HG03097 (cell line): Measurements from ENCODE around the gene LRRC28.

ENCODE experiments used
- ATAC-seq: cut with Tn5 transposase; IDR thresholded peaks from one replicate; pipeline ENCODE4 v1.9.1; 2021; ENCODE audit not compliant: unreplicated experiment, low FRiP score

The LRRC28 gene

DNA sequence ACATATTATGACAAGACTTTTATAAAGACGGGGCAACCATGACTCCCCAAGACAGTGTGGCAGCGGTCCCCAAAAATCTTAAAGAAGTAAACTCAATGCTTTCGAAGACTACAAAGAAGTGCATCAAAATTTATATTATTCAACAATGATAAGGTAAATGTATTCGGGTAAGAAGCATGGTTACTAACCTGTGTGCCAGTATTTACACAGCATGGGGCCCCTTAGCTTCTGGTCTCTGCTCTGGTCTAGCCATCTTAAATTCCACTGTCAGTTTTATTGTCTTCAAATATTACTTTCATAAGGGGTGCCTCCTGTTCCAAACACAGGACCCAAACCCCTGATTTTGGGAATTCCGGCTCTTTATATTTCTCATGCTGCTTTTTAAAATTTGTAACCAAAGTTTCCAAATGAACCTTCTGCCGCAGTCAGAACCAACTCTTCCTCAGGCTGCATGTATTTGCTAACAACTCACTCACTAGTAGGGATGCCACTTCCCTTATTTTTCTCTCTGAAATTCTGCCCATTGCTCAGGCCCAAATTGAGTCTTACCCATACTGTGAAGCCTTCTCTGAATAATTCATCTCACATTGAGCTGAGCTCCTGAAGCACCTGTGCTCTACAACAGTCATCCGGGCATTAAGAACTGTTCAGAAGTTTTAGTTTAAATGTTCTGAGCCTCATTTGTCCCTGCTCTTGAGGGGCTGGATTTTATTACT, 3.1 kb upstream of the LRRC28 start:
- no peak for ATAC-seq

DNA sequence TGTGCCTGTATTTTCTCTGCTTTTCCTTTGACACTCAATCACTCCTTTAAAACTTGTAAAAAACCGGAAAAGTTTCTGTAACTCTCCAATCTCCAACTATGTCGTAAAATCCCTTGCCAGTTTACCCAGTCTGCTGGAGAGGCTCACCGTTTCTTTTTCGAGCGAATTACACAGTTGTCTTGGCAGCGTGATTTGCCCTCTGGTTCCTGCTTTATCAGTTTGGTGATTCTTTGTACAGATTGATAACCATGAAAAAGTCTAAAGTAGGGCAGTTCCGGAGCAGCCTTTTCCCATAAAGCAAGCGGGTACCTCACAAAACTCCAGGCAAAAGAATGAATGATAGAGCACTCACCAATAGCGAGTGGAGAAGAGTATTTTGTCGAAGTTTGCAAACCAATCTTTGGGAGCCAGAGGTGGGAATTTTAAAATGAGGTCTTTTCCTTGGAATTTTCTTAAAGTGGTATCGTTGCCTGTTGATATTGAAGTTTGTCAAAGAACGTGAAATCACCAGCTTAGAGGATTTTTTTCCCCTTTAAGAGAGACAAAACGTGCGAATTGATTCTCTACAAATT, 1.9 kb upstream of the LRRC28 start, which contains the start of gene TTC23:
TTC23 (minus strand) TSS at position 312 of the 572 bp plus-strand sequence. CDS start 20,869 bp downstream, outside the sequence.
- ATAC-seq: no peak

DNA sequence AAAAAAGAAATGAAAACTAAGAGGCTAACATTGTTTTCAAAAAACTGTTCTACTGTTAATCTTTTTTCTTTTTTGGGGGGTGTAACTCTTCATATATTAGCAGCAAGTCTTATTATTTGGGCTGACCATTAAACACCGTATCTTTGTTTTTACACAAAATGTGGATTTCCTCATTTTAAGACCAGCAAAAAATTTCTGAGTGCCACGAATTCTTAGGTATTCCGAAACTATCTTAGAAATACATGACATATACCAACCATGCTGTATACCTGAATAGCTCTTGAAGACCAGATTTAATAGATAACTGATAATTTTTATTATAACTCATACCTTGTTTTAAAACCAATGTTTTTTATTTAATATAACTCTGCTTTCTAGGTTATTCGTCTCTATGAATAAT, 1.3 kb upstream of the LRRC28 start:
- ATAC-seq: no peak

DNA sequence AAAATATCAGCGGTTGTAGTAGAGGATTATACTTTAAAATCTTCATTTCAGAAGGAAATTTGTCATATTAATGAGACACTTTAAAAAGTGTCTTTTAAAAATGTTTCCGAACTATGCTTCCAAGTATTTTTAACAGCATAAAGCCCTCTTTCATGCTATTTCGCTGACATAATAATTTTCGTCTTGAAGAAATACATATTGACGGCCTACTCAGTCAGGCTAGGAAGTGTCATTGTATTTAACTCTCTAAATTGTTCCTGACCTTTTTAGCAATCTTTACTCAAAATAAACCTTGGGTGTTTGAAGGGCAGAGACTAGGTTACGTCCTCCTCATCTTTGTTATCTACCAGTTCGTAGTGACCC, 806 bp upstream of the LRRC28 start:
- no peak for ATAC-seq

DNA sequence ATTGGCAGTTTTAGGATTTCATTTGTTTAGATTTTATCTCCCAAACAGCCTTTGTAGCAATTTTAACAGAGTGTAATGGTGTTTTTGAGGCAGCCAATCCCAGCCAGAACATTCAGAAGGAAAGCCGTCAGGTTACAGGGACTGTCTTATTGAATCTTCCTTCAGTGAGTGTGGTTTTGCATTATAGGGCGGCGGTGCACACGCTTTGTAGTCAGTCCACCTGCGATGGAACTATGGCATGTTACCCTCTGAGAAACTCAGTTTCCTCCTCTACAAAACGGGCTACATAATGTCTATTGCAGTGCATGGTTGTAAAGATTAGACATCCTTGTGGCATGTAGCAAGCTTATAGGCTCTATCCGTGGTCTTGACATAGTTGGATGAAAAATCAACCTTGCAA, 1.0 kb downstream of the LRRC28 start:
- ATAC-seq: no peak

DNA sequence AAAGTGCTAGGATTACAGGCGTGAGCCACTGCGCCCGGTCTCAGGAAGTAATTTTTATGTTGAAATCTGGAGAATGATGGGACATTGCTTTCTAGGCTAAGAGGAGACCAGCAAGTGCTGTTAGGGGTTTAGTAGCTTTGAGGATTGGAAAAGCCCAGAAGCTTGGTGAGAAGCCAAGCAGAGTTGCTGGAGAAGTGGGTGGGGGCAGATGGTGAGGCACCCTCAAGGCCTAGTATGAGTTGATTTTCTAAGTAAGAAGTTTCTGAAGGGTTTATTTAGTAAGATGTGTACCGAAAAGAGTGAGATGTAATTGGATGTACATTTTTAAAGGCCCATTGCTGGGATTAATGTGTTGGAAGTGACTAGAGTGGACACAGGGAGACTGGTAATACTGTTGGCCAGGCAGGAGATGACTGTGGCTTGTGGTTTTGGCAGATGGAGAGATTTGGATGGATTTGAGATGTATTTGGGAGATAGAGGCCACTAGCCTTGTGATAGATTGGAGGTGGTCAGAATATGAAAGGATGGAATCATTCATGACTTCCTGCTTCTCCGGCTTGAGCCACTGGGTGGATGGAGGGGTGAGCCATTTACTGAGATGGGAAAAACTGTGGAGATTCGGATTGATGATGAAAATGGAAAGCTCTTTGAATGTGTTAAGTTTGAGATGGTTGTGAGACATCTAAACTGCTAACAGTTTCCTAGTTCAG, 2.3 kb downstream of the LRRC28 start:
- ATAC-seq: no peak

DNA sequence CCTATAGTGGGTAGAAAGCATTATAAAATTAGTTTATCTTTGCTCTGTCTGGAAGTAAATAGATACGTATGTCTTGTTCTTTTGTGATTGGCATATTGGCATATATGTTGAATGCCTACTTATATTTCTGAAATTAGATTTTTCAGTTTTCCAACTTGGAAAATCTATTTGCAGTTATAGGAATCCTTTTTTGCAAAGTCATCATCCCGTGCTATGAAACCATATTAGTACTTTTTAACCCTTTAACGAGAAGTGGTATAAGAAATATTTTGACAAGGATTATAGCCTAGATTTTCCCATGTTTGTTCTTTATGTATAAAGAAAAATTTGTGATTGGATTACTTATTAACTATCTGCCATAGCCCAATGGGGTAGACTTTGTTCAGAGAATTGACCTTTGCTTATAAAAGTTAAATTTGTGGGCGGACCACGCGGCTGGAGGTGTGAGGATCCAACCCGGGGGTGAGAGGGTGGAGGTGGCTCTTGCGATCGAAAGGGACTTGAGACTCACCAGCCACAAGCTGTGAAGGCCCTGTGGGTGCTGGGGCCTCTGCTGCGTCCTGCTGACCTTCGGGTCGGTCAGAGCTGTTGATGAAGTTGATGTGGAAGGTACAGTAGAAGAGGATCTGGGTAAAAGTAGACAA, 5.9 kb downstream of the LRRC28 start:
- ATAC-seq: no peak

DNA sequence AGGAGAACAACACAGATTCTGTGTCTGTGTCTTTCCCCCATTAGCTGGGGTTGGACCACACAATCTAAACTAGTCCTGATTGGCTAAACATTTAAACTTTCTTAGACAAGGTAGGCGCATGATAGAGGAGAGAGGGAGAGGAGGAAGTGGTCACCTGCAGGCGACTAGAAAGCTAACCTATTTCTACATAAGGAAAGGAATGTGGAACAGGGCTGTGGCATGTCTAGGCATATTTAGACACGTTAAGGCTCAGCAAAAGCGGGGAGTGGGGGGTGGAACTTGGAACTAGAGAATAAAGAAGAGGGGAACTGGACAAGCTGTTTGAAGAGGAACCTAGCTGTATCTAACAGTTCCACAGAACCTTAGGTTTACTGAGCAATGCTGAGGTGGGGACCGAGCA, 12.8 kb downstream of the LRRC28 start:
- ATAC-seq: no peak

DNA sequence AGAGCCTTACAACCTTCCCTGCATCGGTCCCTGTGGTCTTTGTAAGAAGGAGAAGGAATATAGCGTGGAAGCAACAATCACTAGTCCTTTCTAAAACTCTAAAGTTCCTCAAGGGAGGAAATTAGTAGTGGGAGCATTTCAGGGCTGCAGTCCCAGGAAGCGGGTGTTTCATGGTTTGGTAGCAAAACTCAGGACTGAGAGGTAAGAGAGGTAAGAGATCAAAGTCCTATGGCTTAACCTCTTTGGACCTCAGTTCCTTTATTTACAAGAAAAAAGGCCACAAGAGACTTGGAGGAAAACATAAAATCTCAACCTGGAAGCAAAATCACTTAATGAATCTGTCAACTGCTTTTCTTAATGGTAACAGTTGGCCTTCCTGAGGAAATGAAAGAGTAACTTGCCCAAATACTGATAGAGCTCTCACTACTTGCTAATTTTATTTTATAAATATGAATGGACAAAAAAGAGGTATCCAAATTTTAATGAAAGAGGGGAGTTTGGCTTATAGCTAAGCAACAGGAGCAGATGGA, 14.3 kb downstream of the LRRC28 start:
- no peak for ATAC-seq

DNA sequence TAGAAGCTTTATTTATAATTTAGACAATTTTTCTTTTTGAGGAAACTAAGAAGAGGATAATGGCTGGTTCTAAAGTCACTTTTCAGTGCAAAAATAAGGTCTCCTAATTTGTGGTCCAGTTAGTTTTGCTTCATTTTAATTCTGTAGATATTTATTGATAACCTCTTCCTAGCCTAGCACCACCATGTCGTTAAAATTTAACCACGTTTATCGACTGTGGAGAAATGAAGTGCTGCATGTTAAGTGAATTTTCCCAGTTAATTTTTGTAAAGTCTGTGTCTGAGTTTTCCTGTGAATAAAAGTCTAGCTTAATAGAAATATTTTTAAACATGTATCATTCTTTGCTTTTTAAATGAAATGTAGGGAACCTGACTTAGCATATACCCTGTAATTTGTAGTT, 16.7 kb downstream of the LRRC28 start:
- ATAC-seq: no peak

DNA sequence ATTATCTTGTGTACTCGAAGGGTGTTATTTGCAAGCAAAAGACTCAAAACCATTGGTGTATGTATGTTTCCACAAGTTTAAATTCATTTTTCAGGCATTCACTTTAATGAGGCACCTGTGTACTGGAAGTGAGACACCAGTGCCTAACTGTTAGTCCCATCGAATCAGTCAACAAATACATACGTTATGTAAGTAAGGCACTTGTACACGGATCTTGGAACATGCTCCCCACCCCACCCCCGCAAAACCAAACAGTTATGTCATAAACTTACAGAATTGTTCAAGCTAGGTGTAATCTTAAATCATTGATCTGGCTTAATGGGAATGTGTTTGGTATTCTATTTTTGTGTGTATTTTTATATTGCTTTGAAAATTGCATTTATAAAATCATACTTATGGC, 17.1 kb downstream of the LRRC28 start:
- no peak for ATAC-seq

DNA sequence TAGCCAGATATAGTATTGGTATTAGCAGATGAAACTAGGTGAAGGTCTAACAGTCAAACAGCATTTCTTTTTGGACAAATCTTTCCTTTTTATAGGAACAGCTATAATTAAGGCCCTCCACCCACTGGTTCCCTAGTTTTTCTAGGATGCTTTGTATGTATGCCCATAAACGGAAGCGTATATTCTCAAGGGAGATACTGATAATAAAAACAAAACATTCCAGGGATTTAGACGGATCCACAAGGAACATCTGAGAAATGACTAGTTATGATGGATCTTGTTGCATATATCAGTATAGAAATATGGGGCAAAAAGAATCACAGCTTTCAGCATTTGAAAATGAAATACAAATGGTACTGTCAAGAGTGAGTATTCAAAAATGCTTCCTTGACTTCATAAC, 22.5 kb downstream of the LRRC28 start:
- no peak for ATAC-seq

DNA sequence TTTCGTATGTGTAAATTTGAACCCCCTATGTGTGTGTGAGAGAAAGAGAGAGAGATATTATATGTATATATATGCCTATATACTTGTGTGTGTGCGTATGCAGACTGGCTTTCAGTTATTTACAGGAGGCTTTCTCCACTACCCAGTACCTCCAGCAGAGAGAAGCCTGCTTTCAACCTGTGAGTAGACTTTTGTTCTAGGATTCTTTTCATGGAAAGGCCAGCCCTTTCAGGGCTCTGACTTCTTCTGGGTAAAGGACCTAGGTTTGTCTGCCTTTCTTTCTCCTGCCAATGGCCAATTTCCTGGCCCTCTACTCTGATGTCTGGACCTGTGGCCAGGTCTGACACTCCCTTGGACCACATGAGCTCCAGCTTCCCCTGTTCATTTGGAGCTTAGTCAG, 23.8 kb downstream of the LRRC28 start:
- ATAC-seq: no peak

DNA sequence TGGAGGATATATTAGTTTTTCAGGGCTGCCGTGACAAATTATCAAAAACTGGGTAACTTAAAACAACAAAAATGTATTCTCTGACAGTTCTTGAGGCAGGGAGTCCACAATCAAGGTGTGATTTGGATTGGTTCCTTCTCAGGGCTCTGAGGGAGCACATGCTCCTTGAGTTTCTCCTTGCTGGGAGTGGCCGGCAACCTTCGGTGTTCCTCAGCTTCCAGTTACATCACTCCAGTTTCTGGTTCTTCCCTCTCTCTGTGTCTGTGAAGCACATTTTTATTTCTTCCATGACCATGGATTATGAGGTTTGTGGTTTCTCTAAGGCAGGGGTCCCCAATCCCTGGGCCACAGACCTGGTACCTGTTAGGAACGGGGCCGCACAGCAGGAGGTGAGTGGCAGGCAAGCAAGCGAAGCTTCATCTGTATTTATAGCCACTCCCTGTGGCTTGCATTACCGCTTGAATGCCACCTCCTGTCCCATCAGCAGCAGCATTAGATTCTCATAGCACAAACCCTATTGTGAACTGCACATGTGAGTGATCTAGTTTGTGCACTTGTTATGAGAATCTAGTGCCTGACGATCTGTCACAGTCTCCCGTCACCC, 24.3 kb downstream of the LRRC28 start:
- no peak for ATAC-seq

DNA sequence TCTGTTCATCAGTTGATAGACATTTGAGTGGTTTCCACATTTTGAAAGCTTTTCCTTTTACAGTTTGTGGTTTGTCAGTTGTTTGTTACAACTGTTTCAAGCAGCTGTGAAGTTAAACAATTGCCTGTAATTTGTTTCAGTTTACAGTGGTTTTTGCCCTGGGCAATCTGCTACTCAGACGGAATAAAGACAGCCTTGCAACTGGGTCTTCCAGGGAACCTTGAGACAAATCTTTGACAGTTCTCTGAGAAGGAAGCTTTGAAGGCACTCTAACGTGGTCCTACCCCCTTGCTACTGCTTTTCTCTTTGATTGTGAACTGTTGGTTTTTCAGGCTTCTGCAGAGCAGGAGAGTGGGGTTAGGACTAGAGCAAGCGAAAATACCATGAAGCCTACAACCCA, 28.0 kb downstream of the LRRC28 start:
- no peak for ATAC-seq

DNA sequence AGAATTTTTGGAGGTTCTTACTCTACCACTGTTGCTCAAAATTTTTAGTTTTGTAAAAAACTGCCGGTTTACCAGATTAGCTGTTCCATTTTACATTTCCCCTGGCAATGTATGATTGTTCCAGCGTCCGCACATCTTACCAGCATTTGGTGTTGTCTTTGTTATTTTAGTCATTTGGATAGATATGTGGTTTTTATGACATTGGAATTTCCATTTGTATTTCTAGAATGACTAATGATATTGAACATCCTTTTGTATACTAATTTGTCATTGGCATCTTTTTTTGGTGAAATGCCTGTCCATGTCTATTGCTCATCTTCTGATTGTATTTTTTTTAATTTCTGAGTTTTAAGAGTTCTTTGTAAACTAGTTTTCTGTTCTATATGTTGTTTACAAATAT, 28.5 kb downstream of the LRRC28 start:
- no peak for ATAC-seq

DNA sequence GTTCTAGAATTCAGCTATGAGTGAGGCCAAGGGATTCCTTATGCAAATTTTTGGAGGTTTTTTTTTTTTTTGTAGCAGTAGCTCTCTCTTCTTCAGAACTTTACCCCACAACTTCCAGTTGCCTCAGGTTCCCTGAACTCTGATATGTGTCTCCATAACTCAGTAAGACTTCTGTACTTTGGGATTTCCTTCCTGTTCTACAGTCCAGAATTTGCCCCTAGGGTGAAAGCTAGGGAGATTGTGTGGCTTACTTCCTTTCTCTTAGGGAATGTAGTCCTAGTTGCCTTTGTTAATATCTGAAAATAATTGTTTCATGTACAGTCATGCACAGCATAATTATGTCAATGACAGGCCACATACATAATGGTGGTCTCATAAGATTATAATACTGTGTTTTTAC, 30.8 kb downstream of the LRRC28 start:
- no peak for ATAC-seq

DNA sequence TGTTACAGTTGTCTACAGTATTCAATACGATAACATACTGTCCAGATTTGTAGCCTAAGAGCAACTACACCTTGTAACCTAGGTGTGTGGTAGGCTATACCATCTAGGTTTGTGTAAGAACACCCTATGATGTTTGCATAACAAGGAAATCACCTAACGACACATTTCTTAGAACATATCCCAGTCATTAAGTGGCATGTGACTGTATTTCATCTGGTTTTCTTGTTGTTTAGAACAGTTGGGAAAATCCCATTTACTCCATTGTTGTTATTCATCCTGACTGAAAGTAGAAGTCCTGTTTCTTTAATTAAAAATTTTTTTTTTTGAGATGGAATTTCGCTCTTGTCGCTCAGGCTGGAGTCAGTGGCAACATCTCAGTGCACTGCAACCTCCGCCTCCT, 31.3 kb downstream of the LRRC28 start:
- no peak for ATAC-seq

DNA sequence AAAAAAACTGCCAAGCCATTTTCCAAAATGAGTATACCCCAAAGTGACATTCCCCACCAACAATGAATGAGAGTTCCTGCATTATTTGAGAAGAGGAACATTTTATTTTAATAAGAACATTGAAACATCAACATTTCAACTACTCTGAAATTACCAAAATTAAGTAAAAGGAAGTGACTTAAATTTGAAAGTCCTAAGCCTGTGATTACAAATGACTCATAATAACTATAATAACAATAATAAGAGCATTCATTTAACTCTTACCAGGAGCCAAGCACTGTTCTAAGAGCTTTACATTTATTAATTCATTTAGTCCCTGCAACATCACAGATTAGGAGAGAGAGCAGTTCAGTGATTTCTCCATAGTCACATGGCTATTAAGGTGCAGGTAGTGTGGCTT, 32.4 kb downstream of the LRRC28 start:
- no peak for ATAC-seq

DNA sequence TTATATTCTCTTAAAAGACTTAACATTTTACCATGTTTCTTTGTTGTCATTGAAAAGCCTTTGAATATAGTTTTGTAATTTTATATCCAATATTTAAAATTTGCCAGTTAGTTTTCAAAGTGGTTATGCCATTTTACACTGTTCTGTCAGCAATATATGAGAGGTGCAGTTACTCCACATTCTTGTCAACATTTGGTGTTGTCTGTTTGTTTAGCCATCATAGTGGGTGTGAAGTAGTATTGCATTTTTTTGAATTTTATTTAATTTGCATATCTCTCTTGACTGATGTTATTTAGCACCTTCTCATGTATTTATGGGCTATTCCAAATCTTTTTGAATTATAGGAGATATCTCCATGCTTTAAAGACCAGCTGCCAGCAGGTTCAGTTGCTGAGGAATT, 40.4 kb downstream of the LRRC28 start:
- no peak for ATAC-seq

DNA sequence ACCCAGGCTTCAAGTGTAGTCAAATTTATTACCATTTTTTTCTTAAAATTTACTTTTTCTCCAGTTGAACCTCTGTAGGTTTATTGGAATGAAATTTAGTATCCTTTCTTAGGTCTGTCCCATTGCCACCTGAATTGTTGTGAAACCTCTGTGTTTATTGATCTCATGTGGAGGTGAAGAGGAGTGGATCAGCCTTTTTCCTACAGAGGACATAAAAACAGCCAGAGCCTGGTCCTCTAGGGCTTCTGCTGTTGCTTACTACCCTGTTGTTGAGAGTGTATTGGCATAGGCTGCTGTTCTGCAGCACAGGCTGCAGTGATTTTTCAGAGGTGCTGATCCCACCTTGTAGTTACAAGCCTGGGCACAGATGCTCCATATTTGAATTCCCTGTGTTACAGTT, 44.6 kb downstream of the LRRC28 start:
- ATAC-seq: no peak
